HepG2 (cell line): ENCODE results near the gene TSSK3. TPM values are rescaled to one million over a fixed set of nuclear protein-coding genes. Genes with fewer than 3 reads are reported as not detected.

Experiments
- ASH2L ChIP-seq: fragments of 300-600, 200-600 bp; sonication (generic); IDR thresholded peaks from 2 replicates; pipeline ENCODE4 v1.7.0; 2017; ENCODE audit warnings: low read depth, mild to moderate bottlenecking, moderate library complexity, mixed read lengths, low read length; ENCODE audit not compliant: insufficient read length
- CEBPG ChIP-seq: IDR thresholded peaks from 2 replicates; pipeline ENCODE4 v1.6.1; 2016
- FOXM1 ChIP-seq: sonication (generic); formaldehyde crosslinking; IDR thresholded peaks from 2 replicates; pipeline ENCODE4 v1.5.0; 2020; ENCODE audit warnings: missing genetic modification reagents
- HDAC1 ChIP-seq: sonication (generic); formaldehyde crosslinking; IDR thresholded peaks from 2 replicates; pipeline ENCODE4 v1.5.1; 2020; ENCODE audit warnings: mild to moderate bottlenecking, missing genetic modification reagents
- HOXA3 ChIP-seq: sonication (generic); formaldehyde crosslinking; IDR thresholded peaks from 2 replicates; pipeline ENCODE4 v1.5.0; 2020; ENCODE audit warnings: missing genetic modification reagents
- MYNN ChIP-seq: sonication (generic); formaldehyde crosslinking; IDR thresholded peaks from 2 replicates; pipeline ENCODE4 v1.4.0; 2020; ENCODE audit warnings: mild to moderate bottlenecking, low read depth, missing genetic modification reagents
- PITX1 ChIP-seq: sonication (generic); formaldehyde crosslinking; IDR thresholded peaks from 2 replicates; pipeline ENCODE4 v1.5.1; 2020; ENCODE audit warnings: mild to moderate bottlenecking, missing genetic modification reagents
- RFX5 ChIP-seq: IDR thresholded peaks from 2 replicates; pipeline ENCODE4 v1.6.1; 2011; ENCODE audit warnings: low read depth, low read length, improper control_type of control experiment
- SAP130 ChIP-seq: IDR thresholded peaks from 2 replicates; pipeline ENCODE4 v1.6.1; 2016; ENCODE audit warnings: low read depth
- SIN3A ChIP-seq: IDR thresholded peaks from 2 replicates; pipeline ENCODE4 v1.6.1; 2011; ENCODE audit warnings: low read depth, mild to moderate bottlenecking, control low read depth, low read length, borderline replicate concordance
- TSC22D2 ChIP-seq: sonication (generic); formaldehyde crosslinking; IDR thresholded peaks from 2 replicates; pipeline ENCODE4 v1.5.1; 2020; ENCODE audit warnings: missing genetic modification reagents, mild to moderate bottlenecking, borderline replicate concordance
- ZNF343 ChIP-seq: sonication (generic); formaldehyde crosslinking; IDR thresholded peaks from 2 replicates; pipeline ENCODE4 v1.4.0; 2020; ENCODE audit warnings: mild to moderate bottlenecking, missing genetic modification reagents
- ZNF589 ChIP-seq: sonication (generic); formaldehyde crosslinking; conservative IDR thresholded peaks from 2 replicates; pipeline ENCODE4 v1.8.0; 2022; ENCODE audit warnings: mild to moderate bottlenecking, moderate library complexity, missing genetic modification reagents
- ZNF644 ChIP-seq: IDR thresholded peaks from 2 replicates; pipeline ENCODE4 v1.6.1; 2016; ENCODE audit warnings: low read depth
- ZNF674 ChIP-seq: sonication (generic); formaldehyde crosslinking; IDR thresholded peaks from 2 replicates; pipeline ENCODE4 v1.5.0; 2020; ENCODE audit warnings: low read depth, mild to moderate bottlenecking, missing genetic modification reagents
- ZNF841 ChIP-seq: sonication (generic); formaldehyde crosslinking; IDR thresholded peaks from 2 replicates; pipeline ENCODE4 v1.8.1; 2023; ENCODE audit warnings: missing genetic modification reagents, borderline replicate concordance
- polyA plus RNA-seq, 8 experiments: library from polyadenylated mRNA; depleted of rRNA in 3 of 8; stranded (reverse) in 7 of 8; unstranded in 1 of 8; fragments of >200 nt; fragmentation: Illumina TruSeq in 4 of 8; extraction: Trizol in 4 of 8; gene quantifications; 2 replicates each; pipeline versions ENCODE4 v1.2.1 to v1.2.3, GENCODE V29; 2011 to 2016; ENCODE audit warnings: low read depth in 4 of 8, missing spikeins in 1 of 8, mixed read lengths in 1 of 8; ENCODE audit not compliant: insufficient read depth in 1 of 8
- total RNA-seq, 5 experiments: library from RNA; depleted of rRNA; stranded (reverse); fragments of >200 nt; fragmentation: Illumina TruSeq; extraction: Trizol; gene quantifications; 2 replicates each; pipeline ENCODE4 v1.2.3, GENCODE V29; 2016; ENCODE audit warnings: low read depth in 1 of 5
- TF ChIP-seq, protein P1 (sequence below): sonication (generic); formaldehyde crosslinking; IDR thresholded peaks from 2 replicates; pipeline ENCODE4 v1.5.1; 2020; ENCODE audit warnings: mild to moderate bottlenecking, missing genetic modification reagents, borderline replicate concordance
- TF ChIP-seq, protein P2 (sequence below): sonication (generic); formaldehyde crosslinking; IDR thresholded peaks from 2 replicates; pipeline ENCODE4 v1.4.0; 2020; ENCODE audit warnings: mild to moderate bottlenecking, low read depth, missing genetic modification reagents
- TF ChIP-seq, protein P3 (sequence below): sonication (generic); formaldehyde crosslinking; IDR thresholded peaks from 2 replicates; pipeline ENCODE4 v1.4.0; 2020; ENCODE audit warnings: mild to moderate bottlenecking, missing genetic modification reagents, borderline replicate concordance
- TF ChIP-seq, protein P4 (sequence below): IDR thresholded peaks from 2 replicates; pipeline ENCODE4 v1.6.1; 2012; ENCODE audit warnings: low read length, improper control_type of control experiment

TSSK3 gene
- total and polyA plus RNA-seq, 2 of the 13 experiments (the other 11 are each of a cell fraction or from before 2014, with no cell fraction given): 1.0 to 1.1 TPM

DNA sequence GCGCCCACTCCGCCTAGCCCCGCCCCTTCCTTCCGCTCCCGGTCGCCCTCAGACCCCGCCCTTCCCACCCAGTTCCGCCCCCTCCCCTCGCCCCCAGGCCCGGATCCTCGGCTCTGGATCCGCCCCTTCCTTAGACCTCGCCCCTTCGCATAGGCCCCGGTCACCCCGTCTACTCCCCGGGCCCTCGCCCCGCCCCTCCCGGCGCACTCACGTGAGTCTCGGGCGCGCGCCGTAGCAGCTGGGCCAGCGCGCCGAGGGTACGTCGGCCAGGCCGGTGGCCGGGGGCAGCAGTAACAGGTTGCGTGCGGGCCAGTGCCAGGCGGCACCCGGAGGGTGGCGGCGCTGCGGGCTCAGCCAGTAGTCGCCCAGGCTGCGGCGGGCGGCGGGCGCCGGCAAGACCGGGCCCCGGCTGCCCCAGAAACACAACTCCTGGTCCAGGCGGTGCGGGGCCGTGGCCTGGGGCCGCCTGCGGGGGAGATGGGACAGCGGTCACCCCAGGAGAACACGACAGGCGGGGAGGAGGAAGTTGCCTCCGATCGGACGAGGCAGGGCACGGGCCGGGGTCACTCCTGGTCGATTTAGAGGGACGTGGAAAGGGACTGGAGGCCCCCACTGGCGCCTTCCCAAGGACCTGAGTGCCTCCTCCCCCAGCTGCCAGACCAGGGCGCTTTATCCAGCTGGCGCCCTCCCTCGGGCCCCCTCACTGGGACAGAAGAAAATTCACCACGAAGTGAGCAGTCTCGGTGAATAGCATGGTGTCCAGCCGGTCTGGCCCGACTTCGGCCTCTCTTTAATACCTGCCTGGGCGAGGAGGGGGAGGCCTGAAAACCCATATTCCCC lies 10.7 kb upstream of the TSSK3 start (continued):
- peak; percentile 39 for TF ChIP-seq ASH2L
- TF ChIP-seq ZNF841 (CRISPR knock-in tag): 0 out of 2 replicates have a peak, but pooled peaks have one; percentile 31
- no peak; the same call in 1 of the 2 replicates for TF ChIP-seq PITX1 (CRISPR knock-in tag)
- TF ChIP-seq SIN3A: peak; percentile 47; the same call in 1 of the 2 replicates
- no peak for TF ChIP-seq ZNF589
- TF ChIP-seq TSC22D2 (CRISPR knock-in tag): peak; percentile 41; the same call in 1 of the 2 replicates
- TF ChIP-seq FOXM1 (CRISPR knock-in tag): no peak
- TF ChIP-seq CEBPG (CRISPR knock-in tag): no peak
- TF ChIP-seq, protein P1, sequence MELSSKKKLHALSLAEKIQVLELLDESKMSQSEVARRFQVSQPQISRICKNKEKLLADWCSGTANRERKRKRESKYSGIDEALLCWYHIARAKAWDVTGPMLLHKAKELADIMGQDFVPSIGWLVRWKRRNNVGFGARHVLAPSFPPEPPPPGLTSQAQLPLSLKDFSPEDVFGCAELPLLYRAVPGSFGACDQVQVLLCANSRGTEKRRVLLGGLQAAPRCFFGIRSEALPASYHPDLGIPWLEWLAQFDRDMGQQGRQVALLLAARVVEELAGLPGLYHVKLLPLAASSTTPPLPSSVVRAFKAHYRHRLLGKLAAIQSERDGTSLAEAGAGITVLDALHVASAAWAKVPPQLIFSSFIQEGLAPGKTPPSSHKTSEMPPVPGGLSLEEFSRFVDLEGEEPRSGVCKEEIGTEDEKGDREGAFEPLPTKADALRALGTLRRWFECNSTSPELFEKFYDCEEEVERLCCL (CRISPR knock-in tag): no peak
- TF ChIP-seq, protein P2, sequence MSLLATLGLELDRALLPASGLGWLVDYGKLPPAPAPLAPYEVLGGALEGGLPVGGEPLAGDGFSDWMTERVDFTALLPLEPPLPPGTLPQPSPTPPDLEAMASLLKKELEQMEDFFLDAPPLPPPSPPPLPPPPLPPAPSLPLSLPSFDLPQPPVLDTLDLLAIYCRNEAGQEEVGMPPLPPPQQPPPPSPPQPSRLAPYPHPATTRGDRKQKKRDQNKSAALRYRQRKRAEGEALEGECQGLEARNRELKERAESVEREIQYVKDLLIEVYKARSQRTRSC (CRISPR knock-in tag): no peak
- no peak for TF ChIP-seq RFX5
- no peak for TF ChIP-seq ZNF674
- TF ChIP-seq HOXA3 (CRISPR knock-in tag): peak; percentile 26; the same call in 1 of the 2 replicates
- TF ChIP-seq, protein P3, sequence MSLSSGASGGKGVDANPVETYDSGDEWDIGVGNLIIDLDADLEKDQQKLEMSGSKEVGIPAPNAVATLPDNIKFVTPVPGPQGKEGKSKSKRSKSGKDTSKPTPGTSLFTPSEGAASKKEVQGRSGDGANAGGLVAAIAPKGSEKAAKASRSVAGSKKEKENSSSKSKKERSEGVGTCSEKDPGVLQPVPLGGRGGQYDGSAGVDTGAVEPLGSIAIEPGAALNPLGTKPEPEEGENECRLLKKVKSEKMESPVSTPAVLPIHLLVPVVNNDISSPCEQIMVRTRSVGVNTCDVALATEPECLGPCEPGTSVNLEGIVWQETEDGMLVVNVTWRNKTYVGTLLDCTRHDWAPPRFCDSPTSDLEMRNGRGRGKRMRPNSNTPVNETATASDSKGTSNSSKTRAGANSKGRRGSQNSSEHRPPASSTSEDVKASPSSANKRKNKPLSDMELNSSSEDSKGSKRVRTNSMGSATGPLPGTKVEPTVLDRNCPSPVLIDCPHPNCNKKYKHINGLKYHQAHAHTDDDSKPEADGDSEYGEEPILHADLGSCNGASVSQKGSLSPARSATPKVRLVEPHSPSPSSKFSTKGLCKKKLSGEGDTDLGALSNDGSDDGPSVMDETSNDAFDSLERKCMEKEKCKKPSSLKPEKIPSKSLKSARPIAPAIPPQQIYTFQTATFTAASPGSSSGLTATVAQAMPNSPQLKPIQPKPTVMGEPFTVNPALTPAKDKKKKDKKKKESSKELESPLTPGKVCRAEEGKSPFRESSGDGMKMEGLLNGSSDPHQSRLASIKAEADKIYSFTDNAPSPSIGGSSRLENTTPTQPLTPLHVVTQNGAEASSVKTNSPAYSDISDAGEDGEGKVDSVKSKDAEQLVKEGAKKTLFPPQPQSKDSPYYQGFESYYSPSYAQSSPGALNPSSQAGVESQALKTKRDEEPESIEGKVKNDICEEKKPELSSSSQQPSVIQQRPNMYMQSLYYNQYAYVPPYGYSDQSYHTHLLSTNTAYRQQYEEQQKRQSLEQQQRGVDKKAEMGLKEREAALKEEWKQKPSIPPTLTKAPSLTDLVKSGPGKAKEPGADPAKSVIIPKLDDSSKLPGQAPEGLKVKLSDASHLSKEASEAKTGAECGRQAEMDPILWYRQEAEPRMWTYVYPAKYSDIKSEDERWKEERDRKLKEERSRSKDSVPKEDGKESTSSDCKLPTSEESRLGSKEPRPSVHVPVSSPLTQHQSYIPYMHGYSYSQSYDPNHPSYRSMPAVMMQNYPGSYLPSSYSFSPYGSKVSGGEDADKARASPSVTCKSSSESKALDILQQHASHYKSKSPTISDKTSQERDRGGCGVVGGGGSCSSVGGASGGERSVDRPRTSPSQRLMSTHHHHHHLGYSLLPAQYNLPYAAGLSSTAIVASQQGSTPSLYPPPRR (CRISPR knock-in tag): no peak
- peak; percentile 45 for TF ChIP-seq HDAC1 (CRISPR knock-in tag)
- TF ChIP-seq MYNN (CRISPR knock-in tag): no peak
- peak; percentile 63 for TF ChIP-seq SAP130 (CRISPR knock-in tag)
- TF ChIP-seq ZNF644 (CRISPR knock-in tag): no peak
- TF ChIP-seq, protein P4, sequence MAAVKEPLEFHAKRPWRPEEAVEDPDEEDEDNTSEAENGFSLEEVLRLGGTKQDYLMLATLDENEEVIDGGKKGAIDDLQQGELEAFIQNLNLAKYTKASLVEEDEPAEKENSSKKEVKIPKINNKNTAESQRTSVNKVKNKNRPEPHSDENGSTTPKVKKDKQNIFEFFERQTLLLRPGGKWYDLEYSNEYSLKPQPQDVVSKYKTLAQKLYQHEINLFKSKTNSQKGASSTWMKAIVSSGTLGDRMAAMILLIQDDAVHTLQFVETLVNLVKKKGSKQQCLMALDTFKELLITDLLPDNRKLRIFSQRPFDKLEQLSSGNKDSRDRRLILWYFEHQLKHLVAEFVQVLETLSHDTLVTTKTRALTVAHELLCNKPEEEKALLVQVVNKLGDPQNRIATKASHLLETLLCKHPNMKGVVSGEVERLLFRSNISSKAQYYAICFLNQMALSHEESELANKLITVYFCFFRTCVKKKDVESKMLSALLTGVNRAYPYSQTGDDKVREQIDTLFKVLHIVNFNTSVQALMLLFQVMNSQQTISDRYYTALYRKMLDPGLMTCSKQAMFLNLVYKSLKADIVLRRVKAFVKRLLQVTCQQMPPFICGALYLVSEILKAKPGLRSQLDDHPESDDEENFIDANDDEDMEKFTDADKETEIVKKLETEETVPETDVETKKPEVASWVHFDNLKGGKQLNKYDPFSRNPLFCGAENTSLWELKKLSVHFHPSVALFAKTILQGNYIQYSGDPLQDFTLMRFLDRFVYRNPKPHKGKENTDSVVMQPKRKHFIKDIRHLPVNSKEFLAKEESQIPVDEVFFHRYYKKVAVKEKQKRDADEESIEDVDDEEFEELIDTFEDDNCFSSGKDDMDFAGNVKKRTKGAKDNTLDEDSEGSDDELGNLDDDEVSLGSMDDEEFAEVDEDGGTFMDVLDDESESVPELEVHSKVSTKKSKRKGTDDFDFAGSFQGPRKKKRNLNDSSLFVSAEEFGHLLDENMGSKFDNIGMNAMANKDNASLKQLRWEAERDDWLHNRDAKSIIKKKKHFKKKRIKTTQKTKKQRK: no peak
- no peak for TF ChIP-seq ZNF343
